GM19397 (cell line): ENCODE data around the gene NMRK2.

ENCODE experiments used
- ATAC-seq: cut with Tn5 transposase; IDR thresholded peaks from one replicate; pipeline ENCODE4 v1.9.1; 2021; ENCODE audit warnings: mild to moderate bottlenecking, moderate library complexity; ENCODE audit not compliant: unreplicated experiment

Gene NMRK2

DNA sequence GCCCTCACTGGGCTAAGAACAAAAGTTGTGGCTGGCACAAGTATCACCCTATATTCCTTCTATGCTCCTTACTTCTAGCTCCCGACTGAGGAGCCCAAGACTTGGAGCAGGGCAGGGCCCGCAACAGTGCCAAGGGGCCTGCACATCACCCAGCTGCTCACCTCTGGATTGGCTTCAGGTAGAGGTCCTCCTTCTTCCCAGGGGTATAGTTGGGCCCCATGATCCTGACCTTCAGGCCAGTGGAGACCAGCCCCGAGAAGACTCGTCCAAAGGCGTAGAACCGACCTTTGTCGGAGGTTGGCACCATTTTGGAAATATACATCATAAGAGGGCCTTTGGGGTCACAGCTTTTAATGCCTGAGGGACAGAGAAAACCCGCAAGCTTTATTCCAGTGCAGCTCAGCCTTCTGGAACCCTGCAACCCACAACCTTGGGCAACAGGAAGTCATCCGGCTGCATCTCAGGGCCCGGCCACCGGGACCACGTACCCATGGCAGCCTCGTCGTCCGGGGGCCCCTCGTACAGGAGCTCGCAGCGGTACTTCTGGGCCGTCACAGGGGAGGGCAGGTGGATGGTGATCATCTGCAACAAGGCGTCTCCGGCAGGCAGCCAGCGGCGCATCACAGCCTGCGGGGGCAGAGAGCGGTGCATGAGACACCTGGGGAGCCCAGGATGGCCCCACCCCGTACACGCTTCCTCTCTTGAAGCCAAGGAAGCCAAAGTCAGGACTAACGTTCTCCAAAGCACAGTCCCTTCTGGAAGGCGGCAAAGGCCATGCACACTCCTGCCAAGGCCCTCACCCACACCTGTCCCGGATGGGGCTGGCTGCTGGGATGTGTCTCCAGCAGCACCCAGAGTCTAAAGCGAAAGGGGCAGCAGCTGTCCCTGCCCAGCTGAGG is 47.7 kb downstream of the NMRK2 start:
- ATAC-seq: no peak

DNA sequence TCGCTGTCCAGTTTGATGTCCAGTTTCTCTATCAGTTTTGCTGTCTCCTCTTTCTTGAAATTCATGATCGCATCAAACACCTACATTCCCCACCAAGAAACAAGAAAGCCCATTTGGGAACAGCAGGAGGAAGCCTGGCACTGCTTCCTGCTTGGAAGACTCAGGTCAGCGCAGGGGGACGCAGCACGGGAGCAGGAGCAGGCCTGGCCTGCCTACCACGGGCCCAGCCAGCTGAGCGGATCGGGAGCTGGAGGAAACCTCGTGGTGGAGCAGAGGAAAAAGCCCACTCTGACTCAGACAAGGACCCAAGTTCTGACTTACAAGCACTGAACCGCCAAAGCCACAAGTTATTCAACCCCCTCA is 48.5 kb downstream of the NMRK2 start:
- no peak for ATAC-seq

DNA sequence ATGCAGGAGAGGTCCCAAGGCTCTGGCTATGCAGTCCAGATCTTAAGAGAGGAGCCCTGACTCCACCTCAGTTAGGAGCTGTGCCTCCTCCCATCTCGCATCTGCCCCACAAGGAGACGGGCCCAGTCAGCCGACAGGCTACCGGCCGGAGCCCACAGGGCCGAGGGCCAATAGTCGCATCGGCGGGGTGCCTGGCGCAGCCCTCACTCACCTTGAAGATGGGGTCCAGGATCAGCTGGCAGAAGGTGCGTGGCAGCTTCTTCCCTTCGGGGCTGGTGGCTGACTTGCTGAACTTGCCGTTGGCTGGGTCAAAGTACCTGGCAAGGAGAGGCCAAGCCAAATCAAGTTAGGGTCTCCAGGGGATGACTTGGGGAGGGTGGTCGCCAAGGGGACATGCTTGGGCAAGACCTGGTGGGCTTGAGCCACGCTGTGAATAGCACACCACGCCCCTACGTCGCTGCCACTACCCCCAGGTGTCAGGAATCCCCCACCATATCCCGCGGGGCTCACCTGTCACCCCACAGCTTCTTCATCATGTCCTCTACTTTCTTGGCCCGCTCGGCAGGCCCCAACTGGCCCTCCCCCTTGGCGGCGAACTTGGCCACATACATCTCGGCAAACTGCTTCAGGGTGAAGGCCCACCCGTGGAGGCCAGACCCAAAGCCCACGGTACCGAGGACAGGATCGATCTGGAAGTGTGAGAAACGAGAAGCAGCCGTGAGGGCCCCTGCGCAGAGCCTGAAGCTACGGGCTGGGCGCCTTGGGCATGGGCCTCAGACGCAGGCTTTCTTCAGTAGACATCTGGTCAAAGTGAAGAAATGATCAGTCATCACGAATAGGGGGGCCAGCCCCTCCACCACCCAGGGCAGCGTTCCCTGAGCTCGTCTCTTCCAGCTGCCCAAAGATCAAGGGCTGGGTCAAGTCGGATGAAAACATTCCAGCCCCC is 49.1 kb downstream of the NMRK2 start:
- ATAC-seq: no peak

DNA sequence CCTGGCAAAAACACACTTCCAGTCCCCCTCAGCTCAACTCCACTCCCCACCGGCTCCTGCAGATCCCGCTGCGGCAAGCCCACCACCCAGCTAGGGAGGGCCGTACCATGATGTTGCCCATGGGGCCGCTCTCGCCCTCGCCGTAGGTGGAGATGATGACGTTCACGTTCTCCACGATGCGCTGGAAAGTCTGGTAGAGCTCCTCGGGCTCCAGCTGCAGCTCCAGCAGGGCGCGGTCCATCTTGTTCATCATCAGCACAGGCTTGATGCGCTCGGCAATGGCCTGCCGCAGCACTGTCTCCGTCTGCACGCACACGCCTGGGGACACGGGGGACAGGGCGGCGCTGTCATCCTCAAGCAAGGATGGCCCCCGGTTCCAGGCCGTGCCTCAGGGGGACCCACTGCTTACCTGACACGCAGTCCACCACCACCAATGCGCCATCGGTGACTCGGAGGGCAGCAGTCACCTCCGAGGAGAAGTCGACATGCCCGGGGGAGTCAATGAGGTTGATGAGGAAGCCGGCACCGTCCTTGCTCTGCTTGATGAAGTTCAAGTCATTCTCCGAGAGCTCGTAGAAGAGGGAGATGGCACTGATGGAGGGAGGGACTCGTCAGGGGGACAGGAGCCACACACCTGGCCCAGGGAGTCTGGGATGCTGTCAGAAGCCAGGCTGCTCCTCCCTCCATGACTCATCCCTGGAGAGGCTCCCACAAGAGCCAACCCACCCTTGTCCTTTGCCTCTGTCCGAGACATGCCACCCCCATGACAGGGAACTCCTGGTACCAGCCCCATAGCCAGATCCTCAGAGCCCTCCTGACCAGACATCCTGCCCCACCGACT is 50.1 kb downstream of the NMRK2 start:
- no peak for ATAC-seq

DNA sequence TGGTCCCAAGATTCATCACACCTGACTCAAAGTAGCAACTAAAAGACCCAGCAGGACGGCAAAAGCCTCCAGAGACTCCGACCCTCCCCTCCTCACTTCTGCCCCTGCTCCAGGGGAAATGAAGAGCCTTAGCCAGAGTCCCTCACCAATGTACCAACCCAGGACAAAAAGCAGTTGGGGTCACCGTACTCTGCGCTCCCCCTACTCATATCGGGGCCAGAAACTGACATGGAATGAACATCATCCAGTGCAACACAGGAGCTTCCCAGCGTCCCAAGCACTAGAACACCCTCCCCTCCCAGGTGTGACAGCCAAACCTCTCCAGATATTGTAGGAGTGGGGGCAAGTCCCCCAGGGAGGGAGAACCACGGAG is 50.7 kb downstream of the NMRK2 start:
- no peak for ATAC-seq

DNA sequence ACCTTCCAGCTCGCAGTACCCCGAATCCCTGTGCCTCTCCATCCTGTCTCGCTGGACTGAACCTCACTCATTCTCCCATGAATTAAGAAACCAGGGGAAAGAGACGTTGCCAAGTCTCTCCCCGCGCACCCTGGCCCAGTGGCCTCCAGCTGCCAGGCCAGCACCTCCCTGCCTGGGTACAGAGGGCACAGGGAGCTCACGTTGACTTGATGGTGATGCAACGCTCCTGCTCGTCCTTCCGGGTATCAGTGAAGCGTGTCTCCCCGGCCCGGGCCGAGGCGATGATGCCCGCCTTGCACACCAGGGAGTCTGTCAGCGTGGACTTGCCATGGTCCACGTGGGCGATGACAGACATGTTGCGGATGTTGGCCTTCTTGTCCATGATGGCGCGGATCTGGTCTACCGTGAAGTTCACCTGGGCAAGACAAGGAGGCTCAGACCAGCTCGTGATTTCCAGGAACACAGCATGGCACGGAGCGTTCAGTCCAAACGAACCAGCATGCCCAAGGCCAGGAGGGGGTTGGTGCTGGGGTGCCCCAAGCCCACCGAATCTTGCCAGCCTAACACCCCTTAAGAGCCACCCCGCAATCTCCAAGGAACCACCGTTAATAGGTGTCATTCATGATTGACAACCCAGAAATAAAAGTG is 51.2 kb downstream of the NMRK2 start:
- ATAC-seq: no peak

DNA sequence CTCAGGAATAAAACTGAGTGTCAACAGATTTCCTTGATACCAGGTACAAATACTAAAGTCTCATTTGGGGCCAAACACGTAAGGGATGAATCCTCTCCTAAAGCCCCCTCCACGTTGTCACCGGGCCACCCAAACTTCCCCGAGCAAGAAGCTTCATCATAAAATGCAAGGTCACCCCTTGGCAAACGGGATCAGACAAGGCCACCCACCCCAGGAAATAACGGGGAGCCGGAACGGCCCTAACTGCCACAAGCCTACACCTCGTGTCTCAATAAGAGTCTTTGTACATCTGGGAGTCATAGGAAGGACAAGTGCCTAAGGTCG is 51.7 kb downstream of the NMRK2 start:
- no peak for ATAC-seq

DNA sequence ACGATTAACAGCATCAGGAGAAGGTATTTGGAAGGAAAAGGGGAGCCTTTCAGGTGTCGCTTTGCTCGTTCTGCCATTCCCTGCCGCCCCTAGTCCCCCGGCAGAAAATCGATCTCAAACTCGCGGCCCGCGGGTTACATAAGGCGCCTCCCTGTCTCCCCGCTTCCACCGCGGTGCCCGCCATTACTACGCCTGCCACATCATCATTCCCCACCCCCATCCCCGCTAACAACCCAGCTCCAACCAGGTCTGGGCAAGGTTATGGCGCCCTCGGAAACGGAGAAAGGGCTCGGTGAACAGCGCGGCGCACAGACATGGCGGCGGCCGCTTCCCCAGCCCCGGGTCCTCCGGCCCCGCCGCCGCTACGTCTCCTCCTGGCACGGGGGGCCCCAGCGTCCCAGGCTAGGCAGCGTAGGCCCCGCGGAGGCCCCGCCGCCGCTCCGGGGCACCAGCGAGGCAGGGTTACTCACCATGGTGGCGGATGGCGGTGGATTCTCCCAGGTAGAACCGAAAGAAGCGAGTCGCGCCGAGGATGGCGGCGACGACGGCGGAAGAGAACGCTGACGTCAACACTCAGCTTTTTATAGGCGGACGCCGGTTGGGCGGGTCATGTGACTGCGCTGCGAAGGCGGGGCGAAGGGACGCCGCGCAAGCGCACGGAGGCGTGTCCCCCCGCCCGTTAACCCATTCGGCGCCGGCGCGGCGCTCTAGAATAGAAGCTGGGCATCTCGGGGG is 52.2 kb downstream of the NMRK2 start, which contains the start of gene EEF2:
EEF2 (minus strand) TSS at position 556 of the 735 bp plus-strand sequence; CDS start at position 473, 83 bp downstream.
- peak; percentile 68 for ATAC-seq

DNA sequence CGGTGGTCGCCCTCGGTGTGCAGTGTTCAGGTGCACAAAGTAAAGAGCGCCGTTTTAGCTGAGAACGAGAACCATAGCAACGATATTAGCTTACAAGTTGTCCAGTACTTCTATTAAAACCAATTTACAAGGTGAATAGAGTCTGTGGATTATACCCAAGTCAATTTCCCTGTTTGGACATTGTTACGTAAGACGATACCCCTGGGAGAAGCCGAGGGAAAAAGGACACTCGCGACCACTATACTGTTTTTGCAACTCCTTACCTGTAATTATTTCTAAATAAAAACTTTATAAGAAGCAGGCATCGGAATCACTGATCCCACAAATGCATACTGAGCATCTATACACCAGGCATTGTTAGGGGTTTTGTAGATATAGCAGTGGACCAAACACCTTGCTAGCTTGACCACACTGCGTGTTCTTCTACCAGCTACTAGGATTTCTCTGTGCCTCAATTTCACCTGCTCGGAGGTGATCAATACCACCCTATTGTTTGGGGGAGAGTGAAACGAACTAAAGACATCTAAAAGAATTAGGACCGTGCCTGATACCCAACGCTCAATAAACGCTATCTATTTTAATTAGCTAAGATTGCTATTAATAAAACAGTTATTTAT is 52.9 kb downstream of the NMRK2 start:
- no peak for ATAC-seq

DNA sequence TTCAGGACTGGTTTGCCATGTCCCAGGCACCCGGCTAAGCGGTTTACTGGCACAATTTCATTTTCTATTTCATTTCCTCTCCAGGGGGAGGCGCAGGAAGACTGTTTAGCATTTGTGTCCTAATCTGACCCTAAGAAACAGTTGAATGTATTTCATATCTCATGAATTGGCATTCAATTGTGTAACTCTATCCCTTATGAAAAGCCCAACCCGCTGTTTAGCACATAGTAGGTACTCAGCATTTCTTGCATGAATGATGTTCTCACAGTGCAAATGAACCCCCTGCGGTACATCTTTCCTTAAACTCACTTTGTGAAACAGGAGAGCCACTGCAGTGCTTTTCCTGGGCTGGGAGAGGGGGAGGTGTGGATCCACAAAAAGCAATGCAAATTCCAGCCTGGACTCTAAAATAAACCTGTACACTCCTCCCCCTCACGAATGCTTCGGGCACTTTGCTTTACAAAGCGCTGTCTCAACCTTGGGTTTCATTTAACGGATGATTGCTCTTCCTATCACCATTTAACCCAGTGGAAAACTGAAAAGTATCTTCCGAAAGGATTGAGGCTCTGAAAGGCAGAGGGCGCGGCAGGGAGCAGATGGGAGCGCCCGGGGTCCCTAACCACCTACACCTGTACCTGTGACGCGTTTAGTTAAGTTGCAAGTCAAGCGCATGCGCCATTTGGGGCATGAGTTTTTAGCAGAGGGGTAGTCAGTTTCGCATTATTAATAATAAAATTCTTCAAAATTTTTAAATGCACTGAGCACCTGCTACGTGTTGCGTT is 53.6 kb downstream of the NMRK2 start:
- no peak for ATAC-seq

DNA sequence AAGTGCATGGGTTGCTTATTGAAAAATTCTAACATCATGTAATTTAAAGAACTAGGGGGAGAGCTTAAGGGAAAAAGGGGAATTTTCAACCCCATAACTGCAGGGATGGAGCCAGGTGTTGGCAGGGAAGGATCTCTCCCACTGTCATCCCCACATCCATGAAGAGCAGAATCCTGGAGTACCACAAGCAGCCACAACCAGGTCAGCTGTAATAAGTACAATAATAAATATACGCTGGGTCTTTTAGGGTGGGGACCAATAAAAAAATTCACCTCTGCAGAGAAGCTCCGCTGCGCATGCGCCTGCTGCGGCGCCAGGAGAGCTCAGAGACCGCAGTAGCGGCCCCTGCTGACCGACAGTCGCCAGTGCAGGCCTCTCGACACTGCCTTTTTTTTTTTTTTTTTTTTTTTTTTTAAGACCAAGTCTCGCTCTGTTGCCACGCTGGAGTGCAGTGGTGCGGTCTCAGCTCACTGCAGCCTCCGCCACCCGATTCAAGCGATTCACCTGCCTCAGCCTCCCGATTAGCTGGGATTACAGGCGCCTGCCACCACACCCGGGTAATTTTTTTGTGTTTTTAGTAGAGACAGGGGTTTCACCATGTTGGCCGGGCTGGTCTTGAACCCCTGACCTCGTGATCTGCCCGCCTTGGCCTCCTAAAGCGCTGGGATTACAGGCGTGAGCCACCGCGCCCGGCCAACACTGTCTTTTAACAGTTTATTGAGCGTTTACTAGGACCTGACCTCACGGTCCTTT is 54.9 kb downstream of the NMRK2 start:
- no peak for ATAC-seq

DNA sequence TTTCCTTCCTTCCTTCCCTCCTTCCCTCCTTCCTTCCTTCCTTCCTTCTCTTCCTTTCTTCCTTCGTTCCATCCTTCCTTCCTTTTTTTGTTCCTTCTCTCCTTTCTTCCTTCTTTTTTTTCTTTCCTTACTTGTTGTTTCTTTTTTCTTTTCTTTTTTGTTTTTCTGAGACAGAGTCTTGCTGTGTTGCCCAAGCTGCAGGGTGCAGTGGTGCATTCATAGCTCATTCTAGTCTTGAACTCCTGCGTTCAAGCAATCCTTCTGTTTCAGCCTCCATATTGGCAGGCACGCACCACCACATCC is 57.9 kb downstream of the NMRK2 start:
- no peak for ATAC-seq
